ENCODE measurements around the gene ADGRE2.

- TF ChIP-seq CTCF (optimal IDR thresholded peaks at IDR 0.05 in 1 of 3, IDR thresholded peaks at IDR 0.05 in 1 of 3, conservative IDR thresholded peaks at IDR 0.05 in 1 of 3; ENCODE audit: extremely low read depth in 1 of 3, insufficient read depth in 2 of 3, low read length in 3 of 3) (no peak), EZH2 (IDR thresholded peaks at IDR 0.05; ENCODE audit: low read length) (no peak)
Observed at GRCh38 chr19:14683439-14683838, 94.9 kb downstream of the ADGRE2 start.
